ENCODE data around the gene CGN. TPM values are rescaled to one million over a fixed set of nuclear protein-coding genes. Genes with fewer than 3 reads are reported as not detected.

Gene CGN
- total RNA-seq, 2 donors from 2014 or later = 3.3 to 5.4 TPM

GRCh38 chr1:151542710-151543129 lies 31.5 kb downstream of the CGN start:
- Histone ChIP-seq H3K4me3 (no peak overlapping the region), H3K4me1 (peaks cover 0 to 32% of the 10 kb centered on the region in 2 donors), H3K36me3 (no peaks in the 10 kb centered on the region), H3K27me3 (no peaks in the 10 kb centered on the region), H3K27ac (no peak overlapping the region), H3K9me3 (no peaks in the 10 kb centered on the region)
- no peak for DNase-seq (ENCODE audit: low spot score)
- TF ChIP-seq CTCF (IDR thresholded peaks at IDR 0.05) = no peak

- no peak for TF ChIP-seq CTCF (IDR thresholded peaks at IDR 0.05)
- H3K4me3 ChIP-seq = no peak overlapping the region
- peaks cover 0 to 22% of the 10 kb centered on the region in 2 donors for H3K4me1 ChIP-seq
- H3K9me3 ChIP-seq = no peaks in the 10 kb centered on the region
- DNase-seq (ENCODE audit: low spot score) = no peak
- no peaks in the 10 kb centered on the region for H3K27me3 ChIP-seq
- no peak overlapping the region for H3K27ac ChIP-seq
- H3K36me3 ChIP-seq = no peaks in the 10 kb centered on the region
Observed at GRCh38 chr1:151545542-151545941, 34.4 kb downstream of the CGN start.

- Histone ChIP-seq H3K27ac (peak overlapping the region in 1 of 2 donors; percentile 31), H3K27me3 (no peaks in the 10 kb centered on the region), H3K36me3 (no peaks in the 10 kb centered on the region), H3K9me3 (no peaks in the 10 kb centered on the region), H3K4me1 (peaks cover 0 to 16% of the 10 kb centered on the region in 2 donors), H3K4me3 (no peak overlapping the region)
- DNase-seq (ENCODE audit: low spot score) = no peak
- TF ChIP-seq CTCF (IDR thresholded peaks at IDR 0.05) = no peak
Observed at GRCh38 chr1:151546011-151546925, 35.1 kb downstream of the CGN start.

- Histone ChIP-seq H3K36me3 (no peaks in the 10 kb centered on the region), H3K4me1 (peaks cover 0 to 11% of the 10 kb centered on the region in 2 donors), H3K9me3 (no peaks in the 10 kb centered on the region), H3K4me3 (no peak overlapping the region), H3K27ac (peak overlapping the region in 1 of 2 donors; percentile 31), H3K27me3 (no peaks in the 10 kb centered on the region)
- peak; percentile 73 for DNase-seq (ENCODE audit: low spot score)
- no peak for TF ChIP-seq CTCF (IDR thresholded peaks at IDR 0.05)
Observed at GRCh38 chr1:151547119-151547899, 36.1 kb downstream of the CGN start.

GRCh38 chr1:151547900-151548230 lies 36.7 kb downstream of the CGN start:
- TF ChIP-seq CTCF (IDR thresholded peaks at IDR 0.05) = no peak
- Histone ChIP-seq H3K27ac (peak overlapping the region in 1 of 2 donors; percentile 7), H3K4me1 (peaks cover 0 to 11% of the 10 kb centered on the region in 2 donors)

More at GRCh38 chr1:151547900-151548230, 36.7 kb downstream of the CGN start:
- no peaks in the 10 kb centered on the region for H3K27me3 ChIP-seq
- no peaks in the 10 kb centered on the region for H3K9me3 ChIP-seq
- no peaks in the 10 kb centered on the region for H3K36me3 ChIP-seq
- no peak overlapping the region for H3K4me3 ChIP-seq
- DNase-seq (ENCODE audit: low spot score) = no peak
